Activated naive CD4-positive, alpha-beta T cell treated with anti-CD3 and anti-CD28 coated beads, Interleukin-2, amount 50 U/mL, for 16 hours (primary cell): ENCODE results near the gene AVPR2.

ENCODE experiments used
- DNase-seq: peaks from one replicate; pipeline ENCODE4 v3.0.0-alpha.2; 2020

Gene AVPR2

GRCh38 chrX:153886915-153887314, 17.6 kb upstream of the AVPR2 start:
- DNase-seq = no peak

GRCh38 chrX:153887385-153887784, 17.1 kb upstream of the AVPR2 start:
- no peak for DNase-seq

- no peak for DNase-seq
Observed at GRCh38 chrX:153888344-153888743, 16.1 kb upstream of the AVPR2 start.

- no peak for DNase-seq
Observed at GRCh38 chrX:153889123-153889522, 15.3 kb upstream of the AVPR2 start.

- DNase-seq = no peak
Observed at GRCh38 chrX:153897899-153898298, 6.6 kb upstream of the AVPR2 start.

- peak; percentile 62 for DNase-seq
Observed at GRCh38 chrX:153900831-153901752, 3.4 kb upstream of the AVPR2 start.

GRCh38 chrX:153901753-153902140, 2.7 kb upstream of the AVPR2 start:
- DNase-seq = no peak

GRCh38 chrX:153902385-153902784, 2.1 kb upstream of the AVPR2 start:
- no peak for DNase-seq

GRCh38 chrX:153903238-153903980, 1.1 kb upstream of the AVPR2 start:
- DNase-seq = no peak

- DNase-seq = no peak
Observed at GRCh38 chrX:153905481-153906095, 1.1 kb downstream of the AVPR2 start.

GRCh38 chrX:153906126-153906917, 1.8 kb downstream of the AVPR2 start:
- DNase-seq = no peak

- DNase-seq = no peak
Observed at GRCh38 chrX:153907456-153907855, 3.0 kb downstream of the AVPR2 start.

GRCh38 chrX:153908219-153908860, 3.9 kb downstream of the AVPR2 start:
- DNase-seq = no peak

GRCh38 chrX:153909024-153909979, 4.8 kb downstream of the AVPR2 start:
- no peak for DNase-seq

GRCh38 chrX:153909980-153910360, 5.5 kb downstream of the AVPR2 start:
- DNase-seq = no peak

GRCh38 chrX:153910446-153910845, 6.0 kb downstream of the AVPR2 start:
- no peak for DNase-seq

GRCh38 chrX:153911798-153912197, 7.3 kb downstream of the AVPR2 start:
- DNase-seq = no peak

- DNase-seq = no peak
Observed at GRCh38 chrX:153913211-153913610, 8.7 kb downstream of the AVPR2 start.

- DNase-seq = no peak
Observed at GRCh38 chrX:153913701-153914100, 9.2 kb downstream of the AVPR2 start.

GRCh38 chrX:153917869-153918268, 13.4 kb downstream of the AVPR2 start:
- DNase-seq = no peak

GRCh38 chrX:153919281-153919680, 14.8 kb downstream of the AVPR2 start:
- no peak for DNase-seq
